ENCODE data around the gene OR6C74. TPM values are rescaled to one million over a fixed set of nuclear protein-coding genes. Genes with fewer than 3 reads are reported as not detected.

The OR6C74 gene
- total RNA-seq, 1 experiment from 2014 or later: not detected

- H3K9ac ChIP-seq (ENCODE audit: extremely low read depth, insufficient read length, low read length): no peak overlapping the region
- no peak overlapping the region for H4K91ac ChIP-seq (ENCODE audit: insufficient read length, low read depth, low read length)
- H3K27ac ChIP-seq (ENCODE audit: insufficient read length, low read depth, low read length): no peak overlapping the region
- no peak for DNase-seq
- Mint-ChIP-seq H3K4me1 (no peaks in the 10 kb centered on the region), H3K9me3 (no peaks in the 10 kb centered on the region), H3K4me3 (no peak overlapping the region; a peak in 1 of 5 replicates), H3K36me3 (ENCODE audit: insufficient read depth in 1 of 3, low read depth in 3 of 3) (no peaks in the 10 kb centered on the region), H3K27me3 (ENCODE audit: low read depth) (no peaks in the 10 kb centered on the region), H3K27ac (no peak overlapping the region)
- no peak overlapping the region for H3K4ac ChIP-seq (ENCODE audit: low read depth, low read length)
- TF ChIP-seq CTCF (conservative IDR thresholded peaks at IDR 0.05): no peak
- no peaks in the 10 kb centered on the region for H3K9me3 ChIP-seq (ENCODE audit: control insufficient read depth, low read depth, low read length)
- no peak overlapping the region for H2BK12ac ChIP-seq (ENCODE audit: insufficient read length, low read depth, low read length)
- H3K23ac ChIP-seq (ENCODE audit: insufficient read length, low read depth, low read length): no peak overlapping the region
- no peaks in the 10 kb centered on the region for H3K4me1 ChIP-seq (ENCODE audit: insufficient read depth, low read length)
- H3K79me1 ChIP-seq (ENCODE audit: insufficient read depth, low read depth, low read length, poor library complexity, severe bottlenecking): no peaks in the 10 kb centered on the region
- no peaks in the 10 kb centered on the region for H3K79me2 ChIP-seq (ENCODE audit: insufficient read depth, low read length)
- H2BK5ac ChIP-seq (ENCODE audit: insufficient read length, low read length): no peak overlapping the region
- no peak overlapping the region for H3K56ac ChIP-seq (ENCODE audit: insufficient read length, low read depth, low read length)
- no peak overlapping the region for H3K14ac ChIP-seq (ENCODE audit: insufficient read depth, low read length)
- no peak overlapping the region for H4K5ac ChIP-seq (ENCODE audit: insufficient read length, low read depth, low read length)
- H4K20me1 ChIP-seq (ENCODE audit: control insufficient read depth, insufficient read depth, insufficient read length): no peaks in the 10 kb centered on the region
- no peak overlapping the region for H3K4me2 ChIP-seq (ENCODE audit: insufficient read depth, insufficient read length, low read length)
- no peaks in the 10 kb centered on the region for H3K23me2 ChIP-seq (ENCODE audit: insufficient read length, low read depth, low read length, poor library complexity, severe bottlenecking)
- no peak overlapping the region for H2BK120ac ChIP-seq (ENCODE audit: low read depth, low read length, poor library complexity, severe bottlenecking)
- H3K18ac ChIP-seq (ENCODE audit: insufficient read length, low read depth, low read length): no peak overlapping the region
- no peak overlapping the region for H3T11ph ChIP-seq (ENCODE audit: low read length)
- no peak overlapping the region for H2AFZ ChIP-seq (ENCODE audit: low read length)
- no peaks in the 10 kb centered on the region for H3K27me3 ChIP-seq (ENCODE audit: insufficient read depth, low read length)
- no peak overlapping the region for H2BK15ac ChIP-seq (ENCODE audit: low read depth, low read length)
- H2BK20ac ChIP-seq (ENCODE audit: low read depth, low read length, poor library complexity, severe bottlenecking): no peak overlapping the region
- no CpG with 5 or more reads among the region's 4 CpGs for WGBS (ENCODE audit: extremely low coverage, insufficient read length, low lambda C conversion rate)
- no peak overlapping the region for H2AK5ac ChIP-seq (ENCODE audit: insufficient read length, low read length)
- H4K8ac ChIP-seq (replicated peaks; ENCODE audit: insufficient read length, low read depth, low read length): no peak overlapping the region
Measured at GRCh38 chr12:55256831-55257230, 12.4 kb downstream of the OR6C74 start.

Measured in H9 (cell line).